Upper lobe of left lung (tissue), 4 donors: ENCODE measurements around the gene ZNF783.

Source experiments
- EP300 ChIP-seq, 4 donors: sonication (generic); formaldehyde crosslinking; IDR thresholded peaks; one replicate each; pipeline ENCODE4 v1.5.1; 2017; ENCODE audit warnings: antibody characterized with exemption in 4 of 4, control low read depth in 2 of 4
- POLR2A ChIP-seq, 4 donors: fragments of 450-650 bp; IDR thresholded peaks; one replicate each; pipeline ENCODE4 v1.5.1; 2016 to 2017; ENCODE audit warnings: antibody characterized with exemption in 4 of 4, mild to moderate bottlenecking in 2 of 4
- POLR2AphosphoS5 ChIP-seq, 2 donors: sonication (generic); formaldehyde crosslinking; IDR thresholded peaks; one replicate each; pipeline ENCODE4 v1.5.1; 2017; ENCODE audit warnings: antibody characterized with exemption in 2 of 2
- TF ChIP-seq, protein P1 (sequence below), 6 experiments: fragments of 450-650 bp in 4 of 6; fragments of 200-600 bp in 2 of 6; sonication (generic) in 2 of 6; IDR thresholded peaks; one replicate each; pipeline ENCODE4 v1.5.1; 2016 to 2019; ENCODE audit warnings: antibody characterized with exemption in 6 of 6

- TF ChIP-seq, protein P1, sequence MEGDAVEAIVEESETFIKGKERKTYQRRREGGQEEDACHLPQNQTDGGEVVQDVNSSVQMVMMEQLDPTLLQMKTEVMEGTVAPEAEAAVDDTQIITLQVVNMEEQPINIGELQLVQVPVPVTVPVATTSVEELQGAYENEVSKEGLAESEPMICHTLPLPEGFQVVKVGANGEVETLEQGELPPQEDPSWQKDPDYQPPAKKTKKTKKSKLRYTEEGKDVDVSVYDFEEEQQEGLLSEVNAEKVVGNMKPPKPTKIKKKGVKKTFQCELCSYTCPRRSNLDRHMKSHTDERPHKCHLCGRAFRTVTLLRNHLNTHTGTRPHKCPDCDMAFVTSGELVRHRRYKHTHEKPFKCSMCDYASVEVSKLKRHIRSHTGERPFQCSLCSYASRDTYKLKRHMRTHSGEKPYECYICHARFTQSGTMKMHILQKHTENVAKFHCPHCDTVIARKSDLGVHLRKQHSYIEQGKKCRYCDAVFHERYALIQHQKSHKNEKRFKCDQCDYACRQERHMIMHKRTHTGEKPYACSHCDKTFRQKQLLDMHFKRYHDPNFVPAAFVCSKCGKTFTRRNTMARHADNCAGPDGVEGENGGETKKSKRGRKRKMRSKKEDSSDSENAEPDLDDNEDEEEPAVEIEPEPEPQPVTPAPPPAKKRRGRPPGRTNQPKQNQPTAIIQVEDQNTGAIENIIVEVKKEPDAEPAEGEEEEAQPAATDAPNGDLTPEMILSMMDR (IDR thresholded peaks at IDR 0.05), result no peak
- TF ChIP-seq POLR2A (IDR thresholded peaks at IDR 0.05), result no peak
- TF ChIP-seq POLR2AphosphoS5 (IDR thresholded peaks at IDR 0.05), result no peak
- no peak for TF ChIP-seq EP300 (IDR thresholded peaks at IDR 0.05)
These were observed 38.8 kb downstream of the ZNF783 start for GRCh38 chr7:149300620-149301285.
